ENCODE measurements around the gene ERC1. TPM values are rescaled to one million over a fixed set of nuclear protein-coding genes. Genes with fewer than 3 reads are reported as not detected.
A peak's percentile ranks its signal among the peaks of the same experiment; 100 is the strongest.

Gene ERC1
- total and polyA plus RNA-seq, 2 donors (not counting 1 experiment from before 2014, with no cell fraction given): 19.7 to 34.5 TPM

DNA sequence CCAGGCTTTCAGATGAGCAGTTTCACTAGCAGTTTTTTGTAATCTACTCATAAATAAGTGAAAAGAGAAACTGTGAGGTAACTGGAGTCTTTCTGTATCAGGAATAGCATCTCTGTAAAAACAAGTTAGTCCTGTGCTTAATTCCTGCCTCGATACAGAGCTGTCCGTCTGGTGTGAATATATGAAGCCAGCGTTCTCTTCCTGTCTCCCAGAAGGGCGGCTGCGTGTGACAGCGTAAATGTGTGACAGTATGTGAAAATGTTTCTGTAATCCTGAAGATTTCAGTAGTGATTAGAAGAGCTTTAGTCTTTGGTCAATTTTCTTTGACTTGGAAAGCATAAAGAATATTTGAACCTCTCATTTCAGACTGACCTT, 453.1 kb downstream of the ERC1 start:
- H3K79me2 ChIP-seq (ENCODE audit: control insufficient read depth, insufficient read depth, low read length): no peaks in the 10 kb centered on the region
- no peak overlapping the region for H2AFZ ChIP-seq (ENCODE audit: low read length)
- peaks cover 8% of the 10 kb centered on the region for H3K4me1 ChIP-seq (ENCODE audit: control insufficient read depth, extremely low read depth, insufficient read depth, low read length)

DNA sequence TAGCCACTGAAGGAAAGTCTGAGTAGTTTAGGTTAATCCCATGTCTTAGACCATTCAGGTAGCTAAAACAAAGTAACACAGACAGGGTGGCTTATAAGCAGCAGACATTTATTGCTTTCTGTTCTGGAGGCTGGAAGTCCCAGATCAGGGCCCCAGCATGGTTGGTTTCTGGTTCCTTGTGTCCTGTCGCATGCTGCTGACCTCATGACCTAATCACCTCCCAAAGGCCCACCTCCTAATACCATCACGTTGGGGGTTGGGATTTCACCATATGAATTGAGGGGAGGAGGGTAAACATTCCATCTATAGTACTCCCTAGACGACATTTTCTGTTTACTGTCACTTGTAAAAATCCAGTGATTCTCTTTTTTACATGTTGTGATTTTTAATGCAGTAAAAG, 454.8 kb downstream of the ERC1 start:
- Histone ChIP-seq H3K4me1 (ENCODE audit: control insufficient read depth, extremely low read depth, insufficient read depth, low read length) (peaks cover 8% of the 10 kb centered on the region), H3K27ac (ENCODE audit: insufficient read depth, low read length) (no peak overlapping the region), H3K9ac (ENCODE audit: insufficient read depth, low read length) (no peak overlapping the region), H3K36me3 (ENCODE audit: control insufficient read depth, insufficient read depth, low read length) (no peaks in the 10 kb centered on the region), H3K4me3 (replicated peaks in 1 of 4; ENCODE audit: control extremely low read depth in 1 of 4, insufficient read depth in 1 of 4, low read depth in 3 of 4, low read length in 4 of 4) (no peak overlapping the region), H3K79me2 (ENCODE audit: control insufficient read depth, insufficient read depth, low read length) (no peaks in the 10 kb centered on the region), H3K9me3 (ENCODE audit: control insufficient read depth, insufficient read depth, low read depth, low read length) (no peaks in the 10 kb centered on the region), H3K4me2 (ENCODE audit: extremely low read depth, insufficient read depth, low read length) (no peak overlapping the region), H4K20me1 (ENCODE audit: control insufficient read depth, extremely low read depth, insufficient read depth, low read length) (no peaks in the 10 kb centered on the region), H2AFZ (ENCODE audit: low read length) (no peak overlapping the region), H3K27me3 (ENCODE audit: control insufficient read depth, insufficient read depth, low read length) (no peaks in the 10 kb centered on the region)
- no peak for DNase-seq (ENCODE audit: low read depth in 2 of 2)
- TF ChIP-seq, protein P1, sequence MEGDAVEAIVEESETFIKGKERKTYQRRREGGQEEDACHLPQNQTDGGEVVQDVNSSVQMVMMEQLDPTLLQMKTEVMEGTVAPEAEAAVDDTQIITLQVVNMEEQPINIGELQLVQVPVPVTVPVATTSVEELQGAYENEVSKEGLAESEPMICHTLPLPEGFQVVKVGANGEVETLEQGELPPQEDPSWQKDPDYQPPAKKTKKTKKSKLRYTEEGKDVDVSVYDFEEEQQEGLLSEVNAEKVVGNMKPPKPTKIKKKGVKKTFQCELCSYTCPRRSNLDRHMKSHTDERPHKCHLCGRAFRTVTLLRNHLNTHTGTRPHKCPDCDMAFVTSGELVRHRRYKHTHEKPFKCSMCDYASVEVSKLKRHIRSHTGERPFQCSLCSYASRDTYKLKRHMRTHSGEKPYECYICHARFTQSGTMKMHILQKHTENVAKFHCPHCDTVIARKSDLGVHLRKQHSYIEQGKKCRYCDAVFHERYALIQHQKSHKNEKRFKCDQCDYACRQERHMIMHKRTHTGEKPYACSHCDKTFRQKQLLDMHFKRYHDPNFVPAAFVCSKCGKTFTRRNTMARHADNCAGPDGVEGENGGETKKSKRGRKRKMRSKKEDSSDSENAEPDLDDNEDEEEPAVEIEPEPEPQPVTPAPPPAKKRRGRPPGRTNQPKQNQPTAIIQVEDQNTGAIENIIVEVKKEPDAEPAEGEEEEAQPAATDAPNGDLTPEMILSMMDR (conservative IDR thresholded peaks at IDR 0.05 in 1 of 2, IDR thresholded peaks at IDR 0.05 in 1 of 2; ENCODE audit: low read depth in 1 of 2, low read length in 2 of 2): no peak
- no peak for TF ChIP-seq EZH2 (IDR thresholded peaks at IDR 0.05; ENCODE audit: low read length, missing control alignments)

More for the DNA sequence above, 453.1 kb downstream of the ERC1 start:
- Histone ChIP-seq H3K36me3 (ENCODE audit: control insufficient read depth, insufficient read depth, low read length) (no peaks in the 10 kb centered on the region), H4K20me1 (ENCODE audit: control insufficient read depth, extremely low read depth, insufficient read depth, low read length) (no peaks in the 10 kb centered on the region), H3K9ac (ENCODE audit: insufficient read depth, low read length) (peak overlapping the region; percentile 20), H3K4me2 (ENCODE audit: extremely low read depth, insufficient read depth, low read length) (peak overlapping the region; percentile 76), H3K27ac (ENCODE audit: insufficient read depth, low read length) (peak overlapping the region; percentile 7), H3K9me3 (ENCODE audit: control insufficient read depth, insufficient read depth, low read depth, low read length) (no peaks in the 10 kb centered on the region), H3K27me3 (ENCODE audit: control insufficient read depth, insufficient read depth, low read length) (no peaks in the 10 kb centered on the region), H3K4me3 (replicated peaks in 1 of 4; ENCODE audit: control extremely low read depth in 1 of 4, insufficient read depth in 1 of 4, low read depth in 3 of 4, low read length in 4 of 4) (peak overlapping the region in 2 of 4 experiments; percentile 10 to 26)
- DNase-seq (ENCODE audit: low read depth in 2 of 2): no peak
- TF ChIP-seq, protein P1 (conservative IDR thresholded peaks at IDR 0.05 in 1 of 2, IDR thresholded peaks at IDR 0.05 in 1 of 2; ENCODE audit: low read depth in 1 of 2, low read length in 2 of 2): no peak
- TF ChIP-seq EZH2 (IDR thresholded peaks at IDR 0.05; ENCODE audit: low read length, missing control alignments): no peak

DNA sequence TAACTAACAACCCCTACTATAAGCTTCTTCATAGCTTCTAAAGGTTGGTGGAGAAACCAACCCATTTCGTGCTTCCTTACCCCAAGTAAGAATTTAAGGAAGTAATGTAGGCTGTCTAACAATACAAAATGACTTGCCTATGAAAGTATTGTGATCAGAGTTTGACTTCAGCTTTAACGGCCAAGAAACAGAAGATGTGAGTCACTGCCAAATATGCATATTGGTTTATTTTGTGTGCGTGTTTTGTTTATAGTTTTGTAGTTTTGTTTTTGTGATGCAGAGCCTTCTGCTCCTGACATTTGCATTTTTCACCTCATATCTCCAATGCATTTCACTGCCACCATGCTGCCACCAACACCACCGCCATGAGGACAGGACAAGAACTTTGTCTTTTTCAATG, 457.3 kb downstream of the ERC1 start:
- H3K27ac ChIP-seq (ENCODE audit: insufficient read depth, low read length): no peak overlapping the region
- peak overlapping the region; percentile 36 for H3K4me2 ChIP-seq (ENCODE audit: extremely low read depth, insufficient read depth, low read length)
- H3K36me3 ChIP-seq (ENCODE audit: control insufficient read depth, insufficient read depth, low read length): no peaks in the 10 kb centered on the region
- H3K27me3 ChIP-seq (ENCODE audit: control insufficient read depth, insufficient read depth, low read length): no peaks in the 10 kb centered on the region
- peaks cover 6% of the 10 kb centered on the region for H3K4me1 ChIP-seq (ENCODE audit: control insufficient read depth, extremely low read depth, insufficient read depth, low read length)
- DNase-seq (ENCODE audit: low read depth in 2 of 2): peak in 1 of 2 donors; percentile 31
- no peaks in the 10 kb centered on the region for H4K20me1 ChIP-seq (ENCODE audit: control insufficient read depth, extremely low read depth, insufficient read depth, low read length)
- H2AFZ ChIP-seq (ENCODE audit: low read length): no peak overlapping the region
- no peaks in the 10 kb centered on the region for H3K79me2 ChIP-seq (ENCODE audit: control insufficient read depth, insufficient read depth, low read length)
- no peak overlapping the region for H3K9ac ChIP-seq (ENCODE audit: insufficient read depth, low read length)
- TF ChIP-seq, protein P1 (conservative IDR thresholded peaks at IDR 0.05 in 1 of 2, IDR thresholded peaks at IDR 0.05 in 1 of 2; ENCODE audit: low read depth in 1 of 2, low read length in 2 of 2): no peak
- TF ChIP-seq EZH2 (IDR thresholded peaks at IDR 0.05; ENCODE audit: low read length, missing control alignments): no peak
- H3K4me3 ChIP-seq (replicated peaks in 1 of 4; ENCODE audit: control extremely low read depth in 1 of 4, insufficient read depth in 1 of 4, low read depth in 3 of 4, low read length in 4 of 4): no peak overlapping the region
- H3K9me3 ChIP-seq (ENCODE audit: control insufficient read depth, insufficient read depth, low read depth, low read length): no peaks in the 10 kb centered on the region
